ENCODE measurements around the gene RGS14.
"Not testable (repeated sequence)": the region's sequence is repeated elsewhere in the genome, so short reads cannot be mapped to it uniquely, and the experiment has no call there.

The RGS14 gene

DNA sequence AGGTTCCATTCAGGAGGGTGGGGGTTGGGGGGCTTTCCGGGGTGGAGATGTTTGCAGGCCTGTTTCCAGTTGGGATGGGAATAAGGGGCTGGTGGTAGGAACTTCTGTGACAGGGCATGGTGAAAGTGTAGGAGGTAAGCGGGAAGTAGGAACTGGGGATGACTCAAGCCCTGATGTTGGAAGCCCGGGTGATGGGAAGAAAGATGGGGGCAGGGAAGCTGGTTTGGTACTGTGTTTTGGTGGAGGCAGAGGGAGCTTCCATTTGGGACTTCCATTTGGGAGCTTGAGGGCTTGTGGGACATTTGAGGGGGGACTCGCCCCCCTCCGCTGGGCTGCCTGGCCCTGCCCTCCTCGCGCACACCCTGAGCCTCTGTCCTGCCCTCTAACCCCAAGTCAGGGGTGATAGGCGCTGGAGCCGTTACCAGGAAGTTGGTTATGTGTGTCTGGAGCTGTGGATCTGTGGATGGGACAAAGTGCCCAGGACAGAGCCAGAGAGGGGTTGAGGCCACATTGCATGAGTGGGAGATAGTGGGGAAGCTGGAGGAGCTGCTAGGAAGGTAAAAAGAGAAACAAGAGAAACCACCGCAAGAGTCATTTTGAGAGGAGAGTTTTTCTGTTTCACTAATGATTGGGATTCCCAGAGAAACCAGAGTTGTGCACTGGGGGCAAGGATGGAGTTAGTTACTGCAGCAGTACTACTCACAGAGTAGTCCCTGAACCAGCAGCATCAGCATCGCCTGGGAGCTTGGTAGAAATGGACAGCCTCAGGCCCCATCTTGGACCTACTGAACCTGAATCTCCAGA lies 6.6 kb downstream of the RGS14 start:
- no peak for DNase-seq (ENCODE audit: low read depth)

DNA sequence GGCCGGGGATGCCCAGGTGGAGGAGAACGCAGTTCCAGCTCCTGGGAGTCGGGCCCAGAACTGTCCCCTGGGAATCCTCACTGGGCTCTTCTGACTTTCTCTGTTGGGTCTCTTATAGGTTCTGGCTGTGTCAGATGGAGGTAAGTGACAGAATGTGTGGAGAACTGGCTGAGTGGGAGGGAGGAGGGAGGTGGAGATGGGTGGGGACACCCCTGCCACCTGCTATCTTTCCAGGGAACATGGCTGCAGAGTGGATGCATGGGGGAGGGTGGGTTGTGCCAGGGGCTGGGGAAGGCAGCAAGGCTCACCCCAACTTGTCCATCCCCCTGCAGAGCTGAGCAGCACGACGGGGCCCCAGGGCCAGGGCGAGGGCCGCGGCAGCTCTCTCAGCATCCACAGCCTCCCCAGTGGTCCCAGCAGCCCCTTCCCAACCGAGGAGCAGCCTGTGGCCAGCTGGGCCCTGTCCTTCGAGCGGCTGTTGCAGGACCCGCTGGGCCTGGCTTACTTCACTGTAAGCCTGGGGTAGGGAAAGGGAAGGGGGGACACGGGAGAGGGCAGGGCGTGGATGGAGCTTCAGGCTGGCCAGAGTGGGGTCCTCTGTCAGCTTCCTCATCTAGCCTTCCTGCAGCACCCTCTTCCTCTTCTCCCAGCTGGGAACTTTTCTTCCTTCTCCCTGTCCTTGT lies 8.3 kb downstream of the RGS14 start:
- DNase-seq (ENCODE audit: low read depth) = no peak

GRCh38 chr5:177366528-177367322 lies 9.0 kb downstream of the RGS14 start:
- DNase-seq (ENCODE audit: low read depth) = no peak

DNA sequence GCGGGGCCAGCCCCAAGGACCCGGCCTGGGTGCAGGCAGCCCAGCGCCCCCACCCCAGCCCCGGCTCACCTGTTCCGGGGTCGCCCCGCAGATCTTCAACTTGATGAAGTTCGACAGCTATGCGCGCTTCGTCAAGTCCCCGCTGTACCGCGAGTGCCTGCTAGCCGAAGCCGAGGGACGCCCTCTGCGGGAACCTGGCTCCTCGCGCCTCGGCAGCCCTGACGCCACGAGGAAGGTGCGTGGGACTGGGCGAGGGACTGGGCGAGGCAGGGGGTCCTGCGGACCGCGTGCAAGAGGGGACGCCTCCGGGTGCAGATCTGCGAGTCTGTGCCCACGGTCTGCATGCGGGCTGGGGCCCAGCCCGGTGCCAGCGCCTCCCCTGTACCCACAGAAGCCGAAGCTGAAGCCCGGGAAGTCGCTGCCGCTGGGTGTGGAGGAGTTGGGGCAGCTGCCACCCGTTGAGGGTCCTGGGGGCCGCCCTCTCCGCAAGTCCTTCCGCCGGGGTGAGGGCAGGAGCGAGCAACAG lies 9.7 kb downstream of the RGS14 start:
- no peak for DNase-seq (ENCODE audit: low read depth)

DNA sequence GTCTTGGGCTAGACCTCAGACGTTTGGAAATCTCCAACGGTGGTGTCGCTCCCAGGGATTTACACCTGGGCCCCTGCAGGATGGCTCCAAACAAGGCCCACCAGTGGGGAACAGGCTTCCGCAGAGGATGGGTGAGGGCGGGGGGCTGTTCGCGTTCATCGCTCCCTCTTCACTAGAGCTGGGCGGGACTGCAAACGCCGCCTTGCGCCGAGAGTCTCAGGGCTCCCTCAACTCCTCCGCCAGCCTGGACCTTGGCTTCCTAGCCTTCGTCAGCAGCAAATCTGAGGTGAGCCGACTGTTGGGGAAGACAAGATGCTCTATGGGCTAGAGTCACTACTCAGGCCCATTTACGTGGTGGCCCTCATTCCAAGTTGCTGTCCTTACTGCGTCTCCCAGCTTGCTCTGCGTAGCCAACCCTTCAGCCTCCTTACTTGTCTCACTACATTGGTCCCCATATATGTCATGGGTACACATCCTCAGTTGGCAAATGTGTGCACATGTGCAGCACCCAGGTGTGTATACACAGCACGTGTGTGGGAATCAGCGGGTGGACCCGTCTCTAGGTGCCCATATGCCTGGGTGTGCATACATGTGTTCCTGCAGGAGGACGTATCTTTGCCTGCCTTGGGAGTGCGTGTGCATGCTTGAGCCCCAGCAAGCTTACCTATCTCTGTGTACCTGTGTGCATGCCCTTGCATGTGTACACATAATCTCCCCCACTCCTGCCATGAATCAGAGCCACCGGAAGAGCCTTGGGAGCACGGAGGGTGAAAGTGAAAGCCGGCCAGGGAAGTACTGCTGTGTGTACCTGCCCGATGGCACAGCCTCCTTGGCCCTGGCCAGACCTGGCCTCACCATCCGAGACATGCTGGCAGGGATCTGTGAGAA lies 10.5 kb downstream of the RGS14 start:
- no peak for DNase-seq (ENCODE audit: low read depth)

DNA sequence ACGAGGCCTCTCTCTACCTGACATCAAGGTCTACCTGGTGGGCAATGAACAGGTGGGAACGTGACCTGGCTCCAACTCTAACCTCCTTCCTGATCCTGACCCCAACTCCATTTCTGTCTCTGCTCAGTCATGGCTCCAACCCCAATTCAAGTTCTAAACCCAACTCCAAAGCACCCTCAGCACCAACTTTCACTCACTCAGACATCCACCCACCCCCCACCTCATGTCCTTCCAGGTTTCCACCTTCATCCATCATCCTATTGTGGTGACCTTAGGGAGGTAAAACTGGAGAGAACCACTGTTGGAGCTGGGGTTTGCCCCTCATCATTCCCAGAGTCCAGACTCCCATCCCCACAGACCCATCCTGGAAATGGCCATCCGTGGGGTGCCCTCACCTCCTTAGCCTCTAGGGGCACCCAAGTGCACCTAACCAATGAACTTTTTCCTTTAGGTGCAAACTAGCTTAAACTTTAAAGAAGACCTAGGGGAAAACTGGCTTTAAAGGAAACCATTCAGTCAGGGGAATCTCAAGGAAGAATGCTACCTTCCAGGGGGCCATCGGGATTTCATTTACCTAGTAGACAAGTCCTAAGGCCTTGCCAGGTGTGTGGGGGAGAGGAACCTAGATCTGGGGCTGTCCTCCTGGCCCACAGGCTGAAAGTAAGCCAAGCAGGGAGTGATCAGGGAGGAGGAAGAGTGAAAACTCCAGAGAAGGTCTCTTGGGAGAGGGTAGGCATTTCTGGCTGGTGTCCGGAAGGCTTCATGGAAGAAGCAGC lies 11.3 kb downstream of the RGS14 start:
- no peak for DNase-seq (ENCODE audit: low read depth)

GRCh38 chr5:177369645-177370440 lies 12.1 kb downstream of the RGS14 start:
- DNase-seq (ENCODE audit: low read depth) = no peak

- peak; percentile 53 for DNase-seq (ENCODE audit: low read depth)
Measured at GRCh38 chr5:177370488-177371119, 12.9 kb downstream of the RGS14 start.

DNA sequence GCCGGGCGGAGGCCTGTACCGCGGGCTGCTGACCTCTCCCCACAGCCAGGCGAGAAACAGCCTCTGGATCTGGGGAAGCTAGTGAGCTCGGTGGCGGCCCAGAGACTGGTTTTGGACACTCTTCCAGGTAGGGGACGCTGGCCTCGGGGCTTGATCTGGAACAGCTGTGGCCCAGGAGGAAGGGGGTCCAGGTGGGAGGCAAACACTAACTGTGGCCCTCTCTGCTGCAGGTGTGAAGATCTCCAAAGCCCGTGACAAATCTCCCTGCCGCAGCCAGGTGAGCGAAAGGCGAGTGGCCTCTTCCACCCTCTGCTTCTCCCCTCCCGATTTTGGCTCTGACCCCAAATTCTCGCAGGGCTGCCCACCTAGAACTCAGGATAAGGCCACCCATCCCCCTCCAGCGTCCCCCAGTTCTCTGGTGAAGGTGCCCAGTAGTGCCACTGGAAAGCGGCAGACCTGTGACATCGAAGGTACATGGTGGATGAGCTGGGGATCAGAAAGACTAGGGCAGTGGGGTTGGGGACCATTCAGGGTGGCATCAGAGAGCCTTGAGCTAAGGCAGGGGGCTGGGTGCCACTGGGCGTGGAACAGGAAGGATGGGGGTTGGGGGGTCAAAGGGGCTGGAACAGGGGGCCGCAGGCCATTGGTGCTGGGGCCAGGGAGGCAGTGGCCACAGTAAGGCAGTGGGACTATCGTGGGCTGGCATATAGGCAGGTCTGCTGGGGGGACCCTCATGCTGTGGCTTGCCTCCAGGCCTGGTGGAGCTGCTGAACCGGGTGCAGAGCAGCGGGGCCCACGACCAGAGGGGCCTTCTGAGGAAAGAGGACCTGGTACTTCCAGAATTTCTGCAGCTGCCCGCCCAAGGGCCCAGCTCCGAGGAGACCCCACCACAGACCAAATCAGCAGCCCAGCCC lies 13.7 kb downstream of the RGS14 start:
- DNase-seq (ENCODE audit: low read depth) = no peak

DNA sequence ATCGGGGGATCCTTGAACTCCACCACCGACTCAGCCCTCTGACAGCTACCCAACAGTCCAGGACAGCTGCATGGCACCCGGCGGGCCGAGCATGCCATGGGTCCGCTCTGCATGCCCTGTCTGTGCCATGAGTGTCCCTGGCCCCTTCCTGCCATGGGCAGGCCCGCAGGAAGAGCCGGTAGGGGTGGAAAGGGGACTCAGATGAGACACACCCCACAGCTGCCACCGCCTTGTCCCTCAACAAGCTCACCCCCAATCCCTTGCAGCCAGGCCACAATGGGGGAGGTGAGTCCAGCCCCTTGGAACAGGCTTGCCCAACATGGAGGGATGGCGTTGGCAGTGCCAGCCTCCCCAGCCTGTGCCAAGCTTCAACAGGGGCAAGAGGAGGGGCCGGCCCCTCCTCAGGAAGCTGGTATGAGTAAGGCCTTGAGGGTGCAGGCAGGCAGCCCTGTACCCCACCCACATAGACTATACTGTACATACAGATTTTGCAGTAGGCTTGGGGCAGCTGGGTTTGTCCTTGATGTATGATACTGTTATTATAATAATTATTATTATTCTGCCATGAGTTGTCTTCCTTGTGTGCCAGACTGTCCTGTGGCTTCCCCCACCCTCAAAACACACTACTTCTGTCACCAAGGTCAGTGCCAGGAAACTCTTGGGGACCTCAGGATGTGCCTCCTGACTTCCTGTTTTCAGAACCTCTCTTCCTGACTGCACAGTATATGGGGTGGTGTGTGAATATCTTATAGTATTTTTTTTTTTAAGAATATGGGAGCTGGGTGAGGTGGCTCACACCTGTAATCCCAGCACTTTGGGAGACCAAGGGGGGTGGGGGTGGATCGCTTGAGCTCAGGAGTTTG lies 14.5 kb downstream of the RGS14 start:
- DNase-seq (ENCODE audit: low read depth) = no peak

DNA sequence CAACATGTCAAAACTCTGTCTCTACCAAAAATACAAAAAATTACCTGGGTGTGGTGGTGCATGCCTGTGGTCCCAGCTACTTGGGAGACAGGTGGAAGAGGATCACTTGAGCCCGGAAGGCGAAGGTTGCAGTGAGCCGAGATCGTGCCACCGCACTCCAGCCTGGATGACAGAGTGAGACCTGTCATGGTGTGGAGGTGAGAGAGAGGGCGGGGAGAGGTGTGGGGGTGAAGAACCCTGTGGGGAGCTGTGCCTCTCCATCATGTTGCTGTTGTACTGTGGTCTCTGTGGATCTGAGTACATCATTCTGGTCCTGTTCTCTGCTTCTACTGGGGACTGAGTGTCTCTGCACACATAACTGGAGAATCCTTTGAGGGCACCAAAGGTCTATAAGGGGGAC lies 15.2 kb downstream of the RGS14 start:
- DNase-seq (ENCODE audit: low read depth) = no peak

- DNase-seq (ENCODE audit: low read depth) = no peak
Measured at GRCh38 chr5:177373806-177374205, 16.1 kb downstream of the RGS14 start.

DNA sequence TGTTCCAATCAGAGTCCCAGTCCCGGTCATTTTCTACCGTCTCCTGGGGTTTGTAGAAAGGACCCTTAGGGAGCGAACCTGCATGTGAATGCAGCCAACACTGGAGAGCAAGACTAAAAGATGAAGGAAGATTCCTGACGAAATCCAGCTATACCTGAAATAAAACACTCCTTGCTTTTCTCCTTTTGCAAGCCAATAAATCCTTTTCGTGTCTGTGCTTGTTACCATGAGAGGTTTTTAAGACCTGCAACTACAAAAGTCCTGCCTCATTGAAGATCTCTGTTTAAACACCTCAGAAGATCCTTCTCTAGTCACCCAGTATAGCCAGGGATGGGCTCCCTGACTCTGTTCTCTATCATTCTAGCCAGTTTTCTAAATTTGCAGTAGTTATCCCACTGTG lies 16.5 kb downstream of the RGS14 start:
- no peak for DNase-seq (ENCODE audit: low read depth)

GRCh38 chr5:177375516-177375915 lies 17.8 kb downstream of the RGS14 start:
- not testable (repeated sequence) for DNase-seq (ENCODE audit: low read depth)

- DNase-seq (ENCODE audit: low read depth) = no peak
Measured at GRCh38 chr5:177376107-177376506, 18.4 kb downstream of the RGS14 start.

GRCh38 chr5:177377851-177378776 lies 20.4 kb downstream of the RGS14 start:
- DNase-seq (ENCODE audit: low read depth) = no peak

All from activated T-cell treated with anti-CD3 and anti-CD28 coated beads for 1 hour (primary cell).